Keratinocyte (primary cell): ENCODE measurements around the gene DOK6. TPM values are rescaled to one million over a fixed set of nuclear protein-coding genes. Genes with fewer than 3 reads are reported as not detected.
"Not testable (repeated sequence)": the region's sequence is repeated elsewhere in the genome, so short reads cannot be mapped to it uniquely, and the experiment has no call there.

Source experiments
- DNase-seq: peaks from one replicate; pipeline ENCODE4 v3.0.0-alpha.2; 2011; ENCODE audit warnings: low read depth, missing footprints, low spot score
- FAIRE-seq: peaks from 2 replicates; lab custom pipeline; 2011; peaks lifted over from hg19 to GRCh38; lab: Jason Lieb, UNC
- H2AFZ ChIP-seq: 2 replicates; pipeline ENCODE4 v1.6.0; 2012; ENCODE audit warnings: low read length, control low read depth, inconsistent platforms; ENCODE audit not compliant: control insufficient read depth
- H3K27ac ChIP-seq: 2 replicates; pipeline ENCODE4 v1.5.1; 2011; ENCODE audit warnings: low read length; ENCODE audit not compliant: control insufficient read depth, insufficient read depth
- H3K27me3 ChIP-seq: 3 replicates; pipeline ENCODE4 v1.6.0; 2011; ENCODE audit warnings: low read length; ENCODE audit not compliant: control insufficient read depth, insufficient read depth; ENCODE audit errors: extremely low read depth
- H3K36me3 ChIP-seq, 2 experiments: 2 replicates in 1 of 2; 3 replicates in 1 of 2; pipeline ENCODE4 v1.5.1; 2011; ENCODE audit warnings: low read length in 2 of 2, mild to moderate bottlenecking in 1 of 2; ENCODE audit not compliant: control insufficient read depth in 2 of 2, insufficient read depth in 2 of 2; ENCODE audit errors: extremely low read depth in 1 of 2
- H3K4me1 ChIP-seq: 3 replicates; pipeline ENCODE4 v1.5.1; 2011; ENCODE audit warnings: low read length; ENCODE audit not compliant: control insufficient read depth, insufficient read depth; ENCODE audit errors: extremely low read depth
- H3K4me2 ChIP-seq: 3 replicates; pipeline ENCODE4 v1.6.0; 2011; ENCODE audit warnings: low read depth, low read length; ENCODE audit not compliant: control insufficient read depth, insufficient read depth; ENCODE audit errors: extremely low read depth
- H3K4me3 ChIP-seq, 3 experiments: fragments of 200-600 bp in 1 of 3; sonication (generic) in 1 of 3; 2 replicates in 2 of 3; 3 replicates in 1 of 3; pipeline ENCODE4 v1.5.1; 2011 to 2016; ENCODE audit warnings: low read length in 3 of 3, mild to moderate bottlenecking in 3 of 3, control low read depth in 2 of 3, inconsistent platforms in 1 of 3, low read depth in 1 of 3, mixed read lengths in 1 of 3, mixed run types in 1 of 3, moderate library complexity in 1 of 3; ENCODE audit not compliant: control insufficient read depth in 2 of 3, insufficient read depth in 2 of 3; ENCODE audit errors: extremely low read depth in 1 of 3
- H3K79me2 ChIP-seq: 2 replicates; pipeline ENCODE4 v1.6.0; 2012; ENCODE audit warnings: low read length; ENCODE audit not compliant: control insufficient read depth, insufficient read depth
- H3K9ac ChIP-seq: 3 replicates; pipeline ENCODE4 v1.6.0; 2011; ENCODE audit warnings: low read length; ENCODE audit not compliant: control insufficient read depth, insufficient read depth; ENCODE audit errors: extremely low read depth
- H3K9me1 ChIP-seq: 3 replicates; pipeline ENCODE4 v1.6.0; 2011; ENCODE audit warnings: low read length; ENCODE audit not compliant: control insufficient read depth, insufficient read depth; ENCODE audit errors: extremely low read depth
- H3K9me3 ChIP-seq: 2 replicates; pipeline ENCODE4 v1.5.1; 2012; ENCODE audit warnings: low read depth, low read length; ENCODE audit not compliant: control insufficient read depth
- H4K20me1 ChIP-seq: 3 replicates; pipeline ENCODE4 v1.6.0; 2011; ENCODE audit warnings: low read length; ENCODE audit not compliant: control insufficient read depth, insufficient read depth; ENCODE audit errors: extremely low read depth
- EZH2 ChIP-seq: IDR thresholded peaks from one replicate; pipeline ENCODE4 v1.6.1; 2012; ENCODE audit warnings: inconsistent platforms, mild to moderate bottlenecking, low read length, moderate library complexity
- dilution Hi-C: fragments of 300-500 bp; cut with MboI; formaldehyde crosslinking; loops from one replicate; pipeline ENCODE4 v1.7.0; 2020; ENCODE audit warnings: low sequenced_read_pairs; ENCODE audit not compliant: extremely low pct_ligation_motif_present
- polyA plus RNA-seq, 5 experiments: library from polyadenylated mRNA; depleted of rRNA in 3 of 5; stranded (reverse) in 3 of 5; stranded (forward) in 1 of 5; unstranded in 1 of 5; fragments of >200 nt; gene quantifications; 1 replicate in 1 of 5; 2 replicates in 3 of 5; 3 replicates in 1 of 5; pipeline versions ENCODE4 v1.2.1 to v1.2.3, GENCODE V29; 2011 to 2012; ENCODE audit warnings: missing spikeins in 2 of 5, low read depth in 1 of 5, low replicate concordance in 1 of 5
- TF ChIP-seq, protein P1 (sequence below), 3 experiments: IDR thresholded peaks in 1 of 3; conservative IDR thresholded peaks in 1 of 3; optimal IDR thresholded peaks in 1 of 3; 2 replicates in 2 of 3; 3 replicates in 1 of 3; pipeline versions ENCODE3 to v1.5.1; 2011; ENCODE audit warnings: low read length in 3 of 3, mild to moderate bottlenecking in 3 of 3, moderate library complexity in 2 of 3, control low read depth in 1 of 3, inconsistent platforms in 1 of 3; ENCODE audit not compliant: insufficient read depth in 2 of 3; ENCODE audit errors: extremely low read depth in 1 of 3

Gene DOK6
- polyA plus RNA-seq, 1 donor (not counting 4 experiments of a cell fraction or from before 2014, with no cell fraction given): not detected

DNA sequence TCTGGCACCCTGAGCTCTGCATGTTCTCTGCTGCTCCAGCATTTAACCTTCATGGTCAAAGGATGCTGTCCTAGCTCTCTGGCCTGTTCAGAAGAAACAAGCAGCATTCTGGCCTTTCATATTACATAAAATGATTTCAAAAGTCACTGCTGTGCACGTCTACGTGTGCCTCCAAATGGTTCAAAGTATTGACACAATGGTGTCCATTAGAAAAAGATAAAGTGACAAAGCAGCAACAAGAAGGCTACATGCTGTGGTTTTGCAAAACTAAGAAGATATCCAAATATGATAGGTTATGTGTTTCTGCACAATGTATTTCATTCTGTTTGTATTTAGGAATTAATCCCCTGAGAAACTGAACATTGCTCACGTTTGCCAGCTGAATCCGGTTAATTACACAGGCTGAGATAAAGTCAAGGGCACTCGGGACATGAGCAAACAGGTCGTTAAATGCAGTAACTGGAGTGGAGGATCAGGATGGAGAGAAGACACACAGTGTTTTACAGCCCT, 258.5 kb downstream of the DOK6 start:
- Histone ChIP-seq H4K20me1 (no peaks in the 10 kb centered on the region), H3K9ac (no peak overlapping the region), H3K36me3 (no peaks in the 10 kb centered on the region), H3K27ac (no peak overlapping the region), H3K9me3 (no peaks in the 10 kb centered on the region), H2AFZ (no peak overlapping the region), H3K4me3 (no peak overlapping the region), H3K27me3 (no peaks in the 10 kb centered on the region), H3K79me2 (no peaks in the 10 kb centered on the region), H3K4me2 (no peak overlapping the region), H3K4me1 (no peaks in the 10 kb centered on the region), H3K9me1 (no peaks in the 10 kb centered on the region)
- dilution Hi-C loops: no loop called here
- no peak for DNase-seq
- FAIRE-seq: no peak
- TF ChIP-seq EZH2: no peak
- TF ChIP-seq, protein P1, sequence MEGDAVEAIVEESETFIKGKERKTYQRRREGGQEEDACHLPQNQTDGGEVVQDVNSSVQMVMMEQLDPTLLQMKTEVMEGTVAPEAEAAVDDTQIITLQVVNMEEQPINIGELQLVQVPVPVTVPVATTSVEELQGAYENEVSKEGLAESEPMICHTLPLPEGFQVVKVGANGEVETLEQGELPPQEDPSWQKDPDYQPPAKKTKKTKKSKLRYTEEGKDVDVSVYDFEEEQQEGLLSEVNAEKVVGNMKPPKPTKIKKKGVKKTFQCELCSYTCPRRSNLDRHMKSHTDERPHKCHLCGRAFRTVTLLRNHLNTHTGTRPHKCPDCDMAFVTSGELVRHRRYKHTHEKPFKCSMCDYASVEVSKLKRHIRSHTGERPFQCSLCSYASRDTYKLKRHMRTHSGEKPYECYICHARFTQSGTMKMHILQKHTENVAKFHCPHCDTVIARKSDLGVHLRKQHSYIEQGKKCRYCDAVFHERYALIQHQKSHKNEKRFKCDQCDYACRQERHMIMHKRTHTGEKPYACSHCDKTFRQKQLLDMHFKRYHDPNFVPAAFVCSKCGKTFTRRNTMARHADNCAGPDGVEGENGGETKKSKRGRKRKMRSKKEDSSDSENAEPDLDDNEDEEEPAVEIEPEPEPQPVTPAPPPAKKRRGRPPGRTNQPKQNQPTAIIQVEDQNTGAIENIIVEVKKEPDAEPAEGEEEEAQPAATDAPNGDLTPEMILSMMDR (optimal IDR thresholded peaks at IDR 0.05 in 1 of 3, IDR thresholded peaks at IDR 0.05 in 1 of 3, conservative IDR thresholded peaks at IDR 0.05 in 1 of 3; ENCODE audit: extremely low read depth in 1 of 3, insufficient read depth in 2 of 3, low read length in 3 of 3): no peak

DNA sequence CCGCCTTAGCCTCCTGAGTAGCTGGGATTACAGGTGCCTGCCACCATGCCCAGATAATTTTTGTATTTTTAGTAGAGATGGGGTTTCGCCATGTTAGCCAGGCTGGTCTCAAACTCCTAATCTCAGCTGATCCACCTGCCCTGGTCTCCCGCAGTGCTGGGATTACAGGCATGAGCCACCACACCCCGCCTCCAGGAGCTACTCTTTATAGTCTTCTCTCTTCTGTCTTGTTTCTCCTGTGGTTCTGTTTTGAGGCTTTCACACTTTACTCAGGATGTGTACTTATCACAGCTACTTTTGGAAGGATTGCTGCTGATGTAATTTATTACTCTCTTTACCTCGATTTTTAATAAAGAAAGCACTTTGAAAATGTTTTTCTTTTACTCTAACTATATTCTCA, 261.4 kb downstream of the DOK6 start:
- H3K79me2 ChIP-seq, dilution Hi-C loops: not testable (repeated sequence)

DNA sequence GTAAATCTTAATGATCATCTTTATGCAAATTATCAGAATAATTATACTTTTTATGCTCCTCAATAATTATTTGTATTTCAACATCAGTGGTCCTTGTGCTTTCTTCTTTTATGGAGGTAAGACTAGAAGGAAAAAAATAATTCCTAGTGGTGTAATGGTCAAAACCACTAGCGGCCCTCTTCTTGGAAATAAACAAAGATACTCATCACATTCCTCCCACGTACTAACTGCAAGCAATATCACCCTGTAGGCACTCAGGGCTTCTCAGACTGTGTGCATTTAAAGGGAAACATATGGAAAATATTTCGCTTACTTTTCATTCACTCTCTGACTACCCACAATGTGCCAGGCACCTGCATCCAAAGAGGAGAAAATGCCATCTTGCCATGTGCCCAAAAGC, 263.7 kb downstream of the DOK6 start:
- no peak for DNase-seq
- Histone ChIP-seq H3K79me2 (no peaks in the 10 kb centered on the region), H3K4me3 (no peak overlapping the region), H3K9me1 (no peaks in the 10 kb centered on the region), H3K9ac (no peak overlapping the region), H3K4me2 (no peak overlapping the region), H3K27ac (no peak overlapping the region), H3K36me3 (no peaks in the 10 kb centered on the region), H3K27me3 (no peaks in the 10 kb centered on the region), H2AFZ (no peak overlapping the region), H3K4me1 (no peaks in the 10 kb centered on the region), H4K20me1 (no peaks in the 10 kb centered on the region), H3K9me3 (no peaks in the 10 kb centered on the region)
- dilution Hi-C loops: no loop called here
- TF ChIP-seq, protein P1 (optimal IDR thresholded peaks at IDR 0.05 in 1 of 3, IDR thresholded peaks at IDR 0.05 in 1 of 3, conservative IDR thresholded peaks at IDR 0.05 in 1 of 3; ENCODE audit: extremely low read depth in 1 of 3, insufficient read depth in 2 of 3, low read length in 3 of 3): no peak
- no peak for TF ChIP-seq EZH2
- FAIRE-seq: no peak

More for the DNA sequence above, 261.4 kb downstream of the DOK6 start:
- not testable (repeated sequence) for H3K27ac ChIP-seq, H3K4me3 ChIP-seq, H4K20me1 ChIP-seq, H2AFZ ChIP-seq, H3K9me3 ChIP-seq, H3K4me2 ChIP-seq, DNase-seq, H3K4me1 ChIP-seq, H3K9ac ChIP-seq, H3K27me3 ChIP-seq, H3K9me1 ChIP-seq, H3K36me3 ChIP-seq, FAIRE-seq
